GM12892 (cell line): ENCODE results near the gene ZNF746.
A peak's percentile ranks its signal among the peaks of the same experiment; 100 is the strongest.

Experiments
- DNase-seq: peaks from one replicate; pipeline ENCODE4 v3.0.0; 2011; ENCODE audit not compliant: insufficient read length
- FAIRE-seq: peaks from 2 replicates; lab custom pipeline; 2011; peaks lifted over from hg19 to GRCh38; lab: Jason Lieb, UNC
- POLR2A ChIP-seq: IDR thresholded peaks from 2 replicates; pipeline ENCODE4 v1.6.1; 2011; ENCODE audit warnings: low read depth, low read length, control low read depth
- POLR2AphosphoS5 ChIP-seq: IDR thresholded peaks from 2 replicates; pipeline ENCODE4 v1.6.1; 2011; ENCODE audit warnings: low read depth, low read length, control low read depth
- TAF1 ChIP-seq: IDR thresholded peaks from 2 replicates; pipeline ENCODE4 v1.6.1; 2011; ENCODE audit warnings: low read depth, mild to moderate bottlenecking, control low read depth, low read length, borderline replicate concordance

ZNF746 gene

GRCh38 chr7:149468208-149468607, 29.4 kb downstream of the ZNF746 start:
- FAIRE-seq: no peak
- no peak for DNase-seq
- TF ChIP-seq TAF1: no peak
- TF ChIP-seq POLR2A: no peak
- no peak for TF ChIP-seq POLR2AphosphoS5

GRCh38 chr7:149467321-149467859, 30.2 kb downstream of the ZNF746 start:
- FAIRE-seq: no peak
- no peak for TF ChIP-seq POLR2A
- no peak for TF ChIP-seq POLR2AphosphoS5
- TF ChIP-seq TAF1: no peak
- no peak for DNase-seq

GRCh38 chr7:149466364-149466763, 31.2 kb downstream of the ZNF746 start:
- DNase-seq (no peak), FAIRE-seq (no peak)
- TF ChIP-seq TAF1: no peak
- no peak for TF ChIP-seq POLR2AphosphoS5
- no peak for TF ChIP-seq POLR2A

GRCh38 chr7:149463500-149464161, 34.0 kb downstream of the ZNF746 start:
- FAIRE-seq (no peak), DNase-seq (no peak)
- TF ChIP-seq POLR2A (no peak), POLR2AphosphoS5 (no peak), TAF1 (no peak)

GRCh38 chr7:149462101-149462520, 35.5 kb downstream of the ZNF746 start:
- TF ChIP-seq TAF1 (no peak), POLR2AphosphoS5 (no peak), POLR2A (no peak)
- no peak for DNase-seq
- FAIRE-seq: no peak

- TF ChIP-seq POLR2AphosphoS5 (peak; percentile 46; the same call in 1 of the 2 replicates), TAF1 (peak; percentile 85), POLR2A (peak; percentile 84)
- FAIRE-seq (peak; percentile 86), DNase-seq (peak; percentile 83)
Measured at GRCh38 chr7:149460493-149461277, 36.9 kb downstream of the ZNF746 start, which contains the start of gene ZNF777. Gene ZNF777, minus strand, starts transcription at chr7:149461062. Its CDS starts 5,040 bp downstream, at chr7:149456022.

- no peak for TF ChIP-seq POLR2A
- TF ChIP-seq TAF1: no peak
- TF ChIP-seq POLR2AphosphoS5: no peak
- FAIRE-seq: no peak
- DNase-seq: peak; percentile 57
Measured at GRCh38 chr7:149459540-149460452, 37.8 kb downstream of the ZNF746 start.

GRCh38 chr7:149459201-149459539, 38.4 kb downstream of the ZNF746 start:
- DNase-seq: no peak
- FAIRE-seq: no peak
- TF ChIP-seq POLR2A (no peak), POLR2AphosphoS5 (no peak), TAF1 (no peak)

- DNase-seq (no peak), FAIRE-seq (no peak)
- TF ChIP-seq POLR2AphosphoS5: no peak
- no peak for TF ChIP-seq TAF1
- no peak for TF ChIP-seq POLR2A
Measured at GRCh38 chr7:149458235-149458634, 39.4 kb downstream of the ZNF746 start.

- FAIRE-seq (no peak), DNase-seq (no peak)
- no peak for TF ChIP-seq POLR2AphosphoS5
- no peak for TF ChIP-seq POLR2A
Measured at GRCh38 chr7:149457766-149458165, 39.8 kb downstream of the ZNF746 start.
